Measurements from ENCODE around the gene GRID2.

DNA sequence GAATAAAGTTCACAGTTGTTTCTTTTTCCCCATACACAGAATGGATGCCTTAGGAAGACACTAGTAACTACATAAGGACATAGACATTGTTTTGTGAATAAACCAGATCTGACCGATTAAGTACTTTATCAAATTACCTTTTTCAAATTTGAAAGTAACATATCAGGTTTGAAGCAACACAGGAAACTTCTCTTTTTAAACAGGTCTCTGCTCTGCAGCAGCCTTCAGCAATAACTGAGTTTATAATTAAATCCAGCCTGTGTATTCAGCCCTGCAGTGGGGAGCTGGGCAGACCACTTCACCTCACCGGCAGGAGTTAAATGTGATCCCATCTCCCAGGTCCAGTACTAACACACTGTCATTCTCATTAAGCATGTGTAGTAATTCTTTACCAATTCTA is 1456.5 kb downstream of the GRID2 start:
- TF ChIP-seq POLR2A (IDR thresholded peaks at IDR 0.05): no peak
- TF ChIP-seq, protein P1, sequence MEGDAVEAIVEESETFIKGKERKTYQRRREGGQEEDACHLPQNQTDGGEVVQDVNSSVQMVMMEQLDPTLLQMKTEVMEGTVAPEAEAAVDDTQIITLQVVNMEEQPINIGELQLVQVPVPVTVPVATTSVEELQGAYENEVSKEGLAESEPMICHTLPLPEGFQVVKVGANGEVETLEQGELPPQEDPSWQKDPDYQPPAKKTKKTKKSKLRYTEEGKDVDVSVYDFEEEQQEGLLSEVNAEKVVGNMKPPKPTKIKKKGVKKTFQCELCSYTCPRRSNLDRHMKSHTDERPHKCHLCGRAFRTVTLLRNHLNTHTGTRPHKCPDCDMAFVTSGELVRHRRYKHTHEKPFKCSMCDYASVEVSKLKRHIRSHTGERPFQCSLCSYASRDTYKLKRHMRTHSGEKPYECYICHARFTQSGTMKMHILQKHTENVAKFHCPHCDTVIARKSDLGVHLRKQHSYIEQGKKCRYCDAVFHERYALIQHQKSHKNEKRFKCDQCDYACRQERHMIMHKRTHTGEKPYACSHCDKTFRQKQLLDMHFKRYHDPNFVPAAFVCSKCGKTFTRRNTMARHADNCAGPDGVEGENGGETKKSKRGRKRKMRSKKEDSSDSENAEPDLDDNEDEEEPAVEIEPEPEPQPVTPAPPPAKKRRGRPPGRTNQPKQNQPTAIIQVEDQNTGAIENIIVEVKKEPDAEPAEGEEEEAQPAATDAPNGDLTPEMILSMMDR (IDR thresholded peaks at IDR 0.05): no peak

All from upper lobe of left lung (tissue), 4 donors.